Keratinocyte (primary cell): ENCODE measurements around the gene TARS1. TPM values are rescaled to one million over a fixed set of nuclear protein-coding genes. Genes with fewer than 3 reads are reported as not detected.

Experiments used
- DNase-seq: peaks from one replicate; pipeline ENCODE4 v3.0.0-alpha.2; 2011; ENCODE audit warnings: low read depth, missing footprints, low spot score
- FAIRE-seq: peaks from 2 replicates; lab custom pipeline; 2011; peaks lifted over from hg19 to GRCh38; lab: Jason Lieb, UNC
- H2AFZ ChIP-seq: 2 replicates; pipeline ENCODE4 v1.6.0; 2012; ENCODE audit warnings: low read length, control low read depth, inconsistent platforms; ENCODE audit not compliant: control insufficient read depth
- H3K27ac ChIP-seq: 2 replicates; pipeline ENCODE4 v1.5.1; 2011; ENCODE audit warnings: low read length; ENCODE audit not compliant: control insufficient read depth, insufficient read depth
- H3K27me3 ChIP-seq: 3 replicates; pipeline ENCODE4 v1.6.0; 2011; ENCODE audit warnings: low read length; ENCODE audit not compliant: control insufficient read depth, insufficient read depth; ENCODE audit errors: extremely low read depth
- H3K36me3 ChIP-seq, 2 experiments: 2 replicates in 1 of 2; 3 replicates in 1 of 2; pipeline ENCODE4 v1.5.1; 2011; ENCODE audit warnings: low read length in 2 of 2, mild to moderate bottlenecking in 1 of 2; ENCODE audit not compliant: control insufficient read depth in 2 of 2, insufficient read depth in 2 of 2; ENCODE audit errors: extremely low read depth in 1 of 2
- H3K4me1 ChIP-seq: 3 replicates; pipeline ENCODE4 v1.5.1; 2011; ENCODE audit warnings: low read length; ENCODE audit not compliant: control insufficient read depth, insufficient read depth; ENCODE audit errors: extremely low read depth
- H3K4me2 ChIP-seq: 3 replicates; pipeline ENCODE4 v1.6.0; 2011; ENCODE audit warnings: low read depth, low read length; ENCODE audit not compliant: control insufficient read depth, insufficient read depth; ENCODE audit errors: extremely low read depth
- H3K4me3 ChIP-seq, 3 experiments: fragments of 200-600 bp in 1 of 3; sonication (generic) in 1 of 3; 2 replicates in 2 of 3; 3 replicates in 1 of 3; pipeline ENCODE4 v1.5.1; 2011 to 2016; ENCODE audit warnings: low read length in 3 of 3, mild to moderate bottlenecking in 3 of 3, control low read depth in 2 of 3, inconsistent platforms in 1 of 3, low read depth in 1 of 3, mixed read lengths in 1 of 3, mixed run types in 1 of 3, moderate library complexity in 1 of 3; ENCODE audit not compliant: control insufficient read depth in 2 of 3, insufficient read depth in 2 of 3; ENCODE audit errors: extremely low read depth in 1 of 3
- H3K79me2 ChIP-seq: 2 replicates; pipeline ENCODE4 v1.6.0; 2012; ENCODE audit warnings: low read length; ENCODE audit not compliant: control insufficient read depth, insufficient read depth
- H3K9ac ChIP-seq: 3 replicates; pipeline ENCODE4 v1.6.0; 2011; ENCODE audit warnings: low read length; ENCODE audit not compliant: control insufficient read depth, insufficient read depth; ENCODE audit errors: extremely low read depth
- H3K9me1 ChIP-seq: 3 replicates; pipeline ENCODE4 v1.6.0; 2011; ENCODE audit warnings: low read length; ENCODE audit not compliant: control insufficient read depth, insufficient read depth; ENCODE audit errors: extremely low read depth
- H3K9me3 ChIP-seq: 2 replicates; pipeline ENCODE4 v1.5.1; 2012; ENCODE audit warnings: low read depth, low read length; ENCODE audit not compliant: control insufficient read depth
- H4K20me1 ChIP-seq: 3 replicates; pipeline ENCODE4 v1.6.0; 2011; ENCODE audit warnings: low read length; ENCODE audit not compliant: control insufficient read depth, insufficient read depth; ENCODE audit errors: extremely low read depth
- CTCF ChIP-seq, 3 experiments: IDR thresholded peaks in 1 of 3; conservative IDR thresholded peaks in 1 of 3; optimal IDR thresholded peaks in 1 of 3; 2 replicates in 2 of 3; 3 replicates in 1 of 3; pipeline versions ENCODE3 to v1.5.1; 2011; ENCODE audit warnings: low read length in 3 of 3, mild to moderate bottlenecking in 3 of 3, moderate library complexity in 2 of 3, control low read depth in 1 of 3, inconsistent platforms in 1 of 3; ENCODE audit not compliant: insufficient read depth in 2 of 3; ENCODE audit errors: extremely low read depth in 1 of 3
- EZH2 ChIP-seq: IDR thresholded peaks from one replicate; pipeline ENCODE4 v1.6.1; 2012; ENCODE audit warnings: inconsistent platforms, mild to moderate bottlenecking, low read length, moderate library complexity
- dilution Hi-C: fragments of 300-500 bp; cut with MboI; formaldehyde crosslinking; loops from one replicate; pipeline ENCODE4 v1.7.0; 2020; ENCODE audit warnings: low sequenced_read_pairs; ENCODE audit not compliant: extremely low pct_ligation_motif_present
- polyA plus RNA-seq, 5 experiments: library from polyadenylated mRNA; depleted of rRNA in 3 of 5; stranded (reverse) in 3 of 5; stranded (forward) in 1 of 5; unstranded in 1 of 5; fragments of >200 nt; gene quantifications; 1 replicate in 1 of 5; 2 replicates in 3 of 5; 3 replicates in 1 of 5; pipeline versions ENCODE4 v1.2.1 to v1.2.3, GENCODE V29; 2011 to 2012; ENCODE audit warnings: missing spikeins in 2 of 5, low read depth in 1 of 5, low replicate concordance in 1 of 5

The TARS1 gene
- polyA plus RNA-seq, 1 donor (not counting 4 experiments of a cell fraction or from before 2014, with no cell fraction given): 213 TPM

- H2AFZ ChIP-seq: no peak overlapping the region
- H3K9me3 ChIP-seq: no peaks in the 10 kb centered on the region
- H3K4me2 ChIP-seq: no peak overlapping the region
- H3K27me3 ChIP-seq: no peaks in the 10 kb centered on the region
- no peaks in the 10 kb centered on the region for H3K4me1 ChIP-seq
- TF ChIP-seq EZH2: no peak
- H3K9me1 ChIP-seq: no peaks in the 10 kb centered on the region
- H3K79me2 ChIP-seq: no peaks in the 10 kb centered on the region
- H3K36me3 ChIP-seq: no peaks in the 10 kb centered on the region
- dilution Hi-C loops: no loop called here
- H3K4me3 ChIP-seq: no peak overlapping the region
- no peak overlapping the region for H3K27ac ChIP-seq
- DNase-seq: no peak
- FAIRE-seq: no peak
- H4K20me1 ChIP-seq: no peaks in the 10 kb centered on the region
- H3K9ac ChIP-seq: no peak overlapping the region
These were observed 15.5 kb upstream of the TARS1 start for GRCh38 chr5:33425314-33425713.

- dilution Hi-C loops: no loop called here
- DNase-seq (no peak), FAIRE-seq (no peak)
- no peaks in the 10 kb centered on the region for H4K20me1 ChIP-seq
- H3K27ac ChIP-seq: no peak overlapping the region
- no peak overlapping the region for H3K9ac ChIP-seq
- no peaks in the 10 kb centered on the region for H3K27me3 ChIP-seq
- TF ChIP-seq CTCF (optimal IDR thresholded peaks at IDR 0.05 in 1 of 3, IDR thresholded peaks at IDR 0.05 in 1 of 3, conservative IDR thresholded peaks at IDR 0.05 in 1 of 3; ENCODE audit: extremely low read depth in 1 of 3, insufficient read depth in 2 of 3, low read length in 3 of 3) (no peak), EZH2 (no peak)
- H3K4me2 ChIP-seq: no peak overlapping the region
- H3K4me3 ChIP-seq: no peak overlapping the region
- H3K36me3 ChIP-seq: no peaks in the 10 kb centered on the region
- H3K4me1 ChIP-seq: no peaks in the 10 kb centered on the region
- H3K9me3 ChIP-seq: no peaks in the 10 kb centered on the region
- H3K79me2 ChIP-seq: no peaks in the 10 kb centered on the region
- H3K9me1 ChIP-seq: no peaks in the 10 kb centered on the region
- H2AFZ ChIP-seq: no peak overlapping the region
These were observed 9.8 kb upstream of the TARS1 start for GRCh38 chr5:33430983-33431382.

- Histone ChIP-seq H3K9ac (no peak overlapping the region), H3K9me1 (no peaks in the 10 kb centered on the region), H3K36me3 (no peaks in the 10 kb centered on the region), H3K27ac (no peak overlapping the region), H2AFZ (no peak overlapping the region), H3K9me3 (no peaks in the 10 kb centered on the region), H3K4me1 (no peaks in the 10 kb centered on the region), H3K4me2 (no peak overlapping the region), H4K20me1 (no peaks in the 10 kb centered on the region), H3K27me3 (no peaks in the 10 kb centered on the region), H3K79me2 (no peaks in the 10 kb centered on the region), H3K4me3 (no peak overlapping the region)
- TF ChIP-seq EZH2: no peak
- no peak for TF ChIP-seq CTCF (optimal IDR thresholded peaks at IDR 0.05 in 1 of 3, IDR thresholded peaks at IDR 0.05 in 1 of 3, conservative IDR thresholded peaks at IDR 0.05 in 1 of 3; ENCODE audit: extremely low read depth in 1 of 3, insufficient read depth in 2 of 3, low read length in 3 of 3)
- no peak for DNase-seq
- no peak for FAIRE-seq
- dilution Hi-C loops: no loop called here
These were observed 8.1 kb upstream of the TARS1 start for GRCh38 chr5:33432656-33433055.
